Mucosa of descending colon (tissue), 3 donors: ENCODE measurements around the gene ANKS1B. TPM values are rescaled to one million over a fixed set of nuclear protein-coding genes. Genes with fewer than 3 reads are reported as not detected.

Source experiments
- ATAC-seq: fragments of 200-7000 bp; cut with Tn5 transposase; one replicate; pipeline ENCODE4 v1.9.1; 2020; ENCODE audit warnings: mild to moderate bottlenecking, moderate library complexity
- DNase-seq, 3 donors: peaks; one replicate each; pipeline ENCODE4 v3.0.0-alpha.2; 2020
- H3K36me3 ChIP-seq: fragments of 200-600 bp; one replicate; pipeline ENCODE4 v1.8.0; 2021; ENCODE audit warnings: low read depth, mild to moderate bottlenecking
- H3K4me1 ChIP-seq: fragments of 200-600 bp; one replicate; pipeline ENCODE4 v1.8.0; 2021; ENCODE audit warnings: low read depth, mild to moderate bottlenecking
- H3K4me3 ChIP-seq: fragments of 200-600 bp; one replicate; pipeline ENCODE4 v1.8.0; 2021; ENCODE audit warnings: mild to moderate bottlenecking
- H3K9me3 ChIP-seq: fragments of 200-600 bp; one replicate; pipeline ENCODE4 v1.8.0; 2021; ENCODE audit warnings: mild to moderate bottlenecking
- CTCF ChIP-seq: fragments of 200-600 bp; IDR thresholded peaks from one replicate; pipeline ENCODE4 v1.8.0; 2022; ENCODE audit warnings: antibody characterized with exemption, mild to moderate bottlenecking
- intact Hi-C, 2 donors: fragments of 100-400 bp; cut with DNase I in 1 of 2; cut with micrococcal nuclease in 1 of 2; formaldehyde crosslinking; loops; one replicate each; pipeline versions ENCODE4 v1.11.0 to v1.11.1; 2022; cut with DNase I, micrococcal nuclease
- total RNA-seq, 3 donors: library from RNA; stranded (reverse); fragmentation: NEBNext Ultra II Directional in 2 of 3; extraction: Animal tissue kit (Norgen Biotek cat#: 25700) in 2 of 3; gene quantifications; one replicate each; pipeline versions ENCODE4 v1.2.1 to v1.2.4, GENCODE V29; 2021 to 2023
- donor health status: DM: no; HTN: no; CAD: no; lungs with moderate emphysema.
- donor health status: DM: no; HTN: no; CAD: no.
- donor health status: DM: no; HTN: yes; CAD: no.

The ANKS1B gene
- total RNA-seq, 3 donors from 2014 or later = 1.1 to 22.2 (median 2.3) TPM

DNA sequence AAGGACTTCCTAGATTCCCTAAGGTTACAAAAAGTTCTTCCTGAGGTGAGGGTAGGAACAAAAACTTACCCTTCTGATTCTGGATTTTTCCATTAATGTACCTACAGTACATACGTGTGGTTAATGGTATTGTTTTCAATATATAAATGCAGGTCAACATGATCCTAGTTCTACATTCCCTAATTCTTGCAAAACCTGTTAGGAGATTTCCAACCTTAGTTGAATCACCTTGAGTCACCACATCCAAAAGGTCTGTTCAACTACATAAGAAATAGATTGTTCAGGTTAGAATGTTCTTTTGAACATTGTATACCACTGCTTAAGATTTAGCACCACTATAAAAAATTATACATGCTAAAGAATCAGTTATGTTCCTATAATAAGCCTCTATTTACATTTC, 218.3 kb downstream of the ANKS1B start:
- Histone ChIP-seq H3K36me3 (no peaks in the 10 kb centered on the region), H3K4me1 (no peaks in the 10 kb centered on the region), H3K9me3 (no peaks in the 10 kb centered on the region), H3K4me3 (no peak overlapping the region)
- ATAC-seq = no peak
- DNase-seq = no peak
- no peak for TF ChIP-seq CTCF
- intact Hi-C loops = loop anchor here in 1 of 2 donors (10.0 kb wide), 1 partner anchor 722 kb away; no protein-coding TSS in a partner anchor

DNA sequence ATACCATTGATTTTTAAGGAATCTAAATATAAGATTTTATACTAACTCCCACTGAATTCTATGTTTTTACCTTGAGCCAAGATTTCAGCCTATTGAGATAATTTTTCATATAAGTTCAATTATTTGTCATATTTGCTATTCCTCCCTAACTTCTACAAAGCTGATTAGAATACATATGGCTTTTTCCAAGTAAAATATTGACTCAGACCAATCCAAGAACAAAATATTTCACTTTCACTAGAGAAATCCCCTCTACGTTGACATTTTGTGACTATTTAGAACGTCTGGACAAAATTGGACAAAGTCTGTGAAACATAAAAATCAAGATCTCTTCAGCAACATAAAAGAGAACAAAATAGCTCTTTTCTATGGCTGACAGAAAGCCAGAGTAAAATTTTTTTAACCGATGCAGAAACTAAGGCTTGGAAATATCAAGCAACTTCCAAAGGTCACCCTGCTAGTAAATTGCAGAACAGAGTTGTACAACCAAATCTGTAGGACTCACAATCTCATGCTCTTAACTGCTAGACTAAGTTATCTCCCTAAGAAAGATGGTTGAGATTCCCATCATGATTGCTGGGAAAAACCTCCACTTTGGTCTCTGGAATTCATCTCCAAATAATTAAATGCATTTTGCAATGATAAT, 219.1 kb downstream of the ANKS1B start:
- ATAC-seq = no peak

DNA sequence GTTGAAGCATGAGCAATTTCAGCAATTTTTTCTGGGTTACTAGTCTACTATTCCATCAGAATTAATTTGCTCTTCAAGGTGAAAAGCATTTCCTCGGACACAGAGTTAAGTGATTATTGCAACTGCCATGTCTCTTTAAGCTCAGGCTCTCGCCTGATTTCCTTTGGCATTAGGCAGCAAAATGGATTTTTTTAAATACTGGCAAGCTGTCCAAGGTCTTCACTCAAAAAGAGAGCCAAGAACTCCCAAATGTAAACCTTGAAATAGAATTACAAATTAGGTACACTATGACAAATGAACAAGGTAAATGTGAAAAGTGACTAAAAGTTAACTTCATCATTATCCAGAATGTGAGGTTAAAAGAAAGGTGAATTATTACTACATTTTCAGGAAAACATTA, 225.3 kb downstream of the ANKS1B start:
- intact Hi-C loops = no loop called here
- no peak for TF ChIP-seq CTCF
- no peak overlapping the region for H3K4me3 ChIP-seq
- no peaks in the 10 kb centered on the region for H3K36me3 ChIP-seq
- no peaks in the 10 kb centered on the region for H3K4me1 ChIP-seq
- ATAC-seq = no peak
- no peak for DNase-seq
- H3K9me3 ChIP-seq = no peaks in the 10 kb centered on the region

More for the DNA sequence above, 219.1 kb downstream of the ANKS1B start:
- H3K36me3 ChIP-seq = no peaks in the 10 kb centered on the region
- no peak for TF ChIP-seq CTCF
- DNase-seq = no peak
- no peaks in the 10 kb centered on the region for H3K9me3 ChIP-seq
- H3K4me1 ChIP-seq = no peaks in the 10 kb centered on the region
- intact Hi-C loops = loop anchor here in 1 of 2 donors (10.0 kb wide), 1 partner anchor 721 kb away; no protein-coding TSS in a partner anchor
- H3K4me3 ChIP-seq = no peak overlapping the region

DNA sequence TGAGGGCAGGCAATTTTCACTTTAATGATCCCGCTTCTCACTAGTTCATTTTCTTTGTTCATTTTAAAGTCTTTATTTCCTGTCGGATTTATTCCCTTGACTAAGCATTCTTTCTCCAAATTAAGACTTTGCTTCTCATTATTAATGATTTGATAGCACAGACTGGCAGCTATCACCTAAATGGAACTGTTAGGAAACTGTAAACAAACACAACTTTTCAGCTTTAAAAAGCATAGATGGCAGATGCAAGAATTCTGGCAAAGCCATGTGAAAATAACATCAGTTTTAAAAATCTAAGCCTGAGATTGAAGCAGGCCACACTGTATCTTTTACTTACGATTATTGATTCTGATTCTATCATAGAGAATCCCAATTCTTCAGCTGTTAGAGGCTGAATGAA, 225.7 kb downstream of the ANKS1B start:
- intact Hi-C loops = no loop called here
- no peak for ATAC-seq
- Histone ChIP-seq H3K4me1 (no peaks in the 10 kb centered on the region), H3K4me3 (no peak overlapping the region), H3K36me3 (no peaks in the 10 kb centered on the region), H3K9me3 (no peaks in the 10 kb centered on the region)
- no peak for DNase-seq
- TF ChIP-seq CTCF = no peak

DNA sequence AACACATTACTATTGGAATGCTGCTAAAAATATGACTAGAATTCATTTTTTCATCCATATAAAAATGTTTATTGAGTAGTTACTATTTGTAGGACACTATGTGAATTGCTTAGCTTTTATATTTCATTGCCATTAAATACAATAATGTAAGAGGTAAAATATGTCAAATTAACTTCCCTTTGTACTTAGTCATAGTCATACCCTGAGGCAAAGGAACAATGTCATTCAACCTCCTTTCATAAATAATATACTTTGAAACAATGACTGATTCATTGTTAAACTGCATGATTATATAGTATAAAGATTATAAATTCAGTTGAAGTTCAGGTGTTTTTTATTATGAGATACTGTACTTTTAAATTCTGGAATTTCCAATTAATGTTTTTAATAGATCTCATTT, 232.0 kb downstream of the ANKS1B start:
- Histone ChIP-seq H3K9me3 (peaks cover 6% of the 10 kb centered on the region), H3K4me1 (no peaks in the 10 kb centered on the region), H3K4me3 (no peak overlapping the region), H3K36me3 (no peaks in the 10 kb centered on the region)
- intact Hi-C loops = no loop called here
- TF ChIP-seq CTCF = no peak
- DNase-seq (no peak), ATAC-seq (no peak)
